B cell (primary cell): ENCODE data around the gene ZBTB11. TPM values are rescaled to one million over a fixed set of nuclear protein-coding genes. Genes with fewer than 3 reads are reported as not detected.

Experiments
- ATAC-seq: fragments of 200-7000 bp; cut with Tn5 transposase; one replicate; pipeline ENCODE4 v1.10.0; 2021; ENCODE audit warnings: low read depth, mild to moderate bottlenecking, moderate number of reproducible peaks, moderate library complexity
- CTCF ChIA-PET: fragments of 350-600 bp; sonication (Branson Sonifier 250); formaldehyde crosslinking; loops from one replicate; lab custom pipeline; 2021; ENCODE audit warnings: antibody characterized with exemption, inconsistent platforms; lab: Charles Lee
- POLR2A ChIA-PET: fragments of 350-600 bp; sonication (Branson Sonifier 250); formaldehyde crosslinking; loops from one replicate; lab custom pipeline; 2021; ENCODE audit warnings: antibody characterized with exemption; lab: Charles Lee
- DNase-seq: peaks from one replicate; pipeline ENCODE4 v3.0.0; 2013
- H2AFZ ChIP-seq: 2 replicates; pipeline ENCODE4 v1.6.1; 2012; ENCODE audit warnings: mild to moderate bottlenecking, low read depth, low read length; ENCODE audit not compliant: insufficient read depth, poor library complexity, severe bottlenecking
- H3K27ac ChIP-seq, 2 donors: 1 replicate in 1 of 2; 2 replicates in 1 of 2; pipeline ENCODE4 v1.5.1; 2012 to 2013; ENCODE audit warnings: low read length in 2 of 2, mild to moderate bottlenecking in 2 of 2, moderate library complexity in 1 of 2
- H3K27me3 ChIP-seq, 4 experiments: fragments of 200-600 bp in 1 of 4; sonication (generic) in 1 of 4; replicated peaks in 1 of 4; 1 replicate in 2 of 4; 2 replicates in 2 of 4; pipeline versions ENCODE4 v1.6.1 to v1.7.0; 2013 to 2016; ENCODE audit warnings: low read length in 3 of 4, mild to moderate bottlenecking in 2 of 4, mixed read lengths in 1 of 4, moderate library complexity in 1 of 4; ENCODE audit not compliant: insufficient read depth in 4 of 4, control insufficient read depth in 3 of 4; ENCODE audit errors: control extremely low read depth in 1 of 4
- H3K36me3 ChIP-seq, 2 experiments: replicated peaks in 1 of 2; 1 replicate in 1 of 2; 2 replicates in 1 of 2; pipeline versions ENCODE4 v1.6.1 to v1.7.1; 2013; ENCODE audit warnings: low read length in 1 of 2; ENCODE audit not compliant: insufficient read depth in 2 of 2, control insufficient read depth in 1 of 2; ENCODE audit errors: control extremely low read depth in 1 of 2, extremely low read depth in 1 of 2
- H3K4me1 ChIP-seq, 2 donors: fragments of 200-600 bp in 1 of 2; sonication (generic) in 1 of 2; 1 replicate in 1 of 2; 2 replicates in 1 of 2; pipeline versions ENCODE4 v1.5.1 to v1.6.1; 2013 to 2017; ENCODE audit warnings: low read length in 2 of 2; ENCODE audit not compliant: control insufficient read depth in 2 of 2, insufficient read depth in 2 of 2
- H3K4me2 ChIP-seq: replicated peaks from 2 replicates; pipeline ENCODE3; 2012; ENCODE audit warnings: mild to moderate bottlenecking, low read depth, low read length; ENCODE audit not compliant: poor library complexity, severe bottlenecking
- H3K4me3 ChIP-seq, 5 experiments: fragments of 200-600 bp in 1 of 5; sonication (generic) in 1 of 5; 1 replicate in 3 of 5; 2 replicates in 2 of 5; pipeline versions ENCODE4 v1.5.1 to v1.7.0; 2011 to 2016; ENCODE audit warnings: low read length in 4 of 5, mild to moderate bottlenecking in 4 of 5, low read depth in 2 of 5, control low read depth in 1 of 5, moderate library complexity in 1 of 5; ENCODE audit not compliant: insufficient read depth in 1 of 5; ENCODE audit errors: control extremely low read depth in 1 of 5, extremely low read depth in 1 of 5
- H3K79me2 ChIP-seq: fragments of 200-600 bp; sonication (generic); one replicate; pipeline ENCODE4 v1.6.0; 2016; ENCODE audit warnings: low read length; ENCODE audit not compliant: control insufficient read depth, insufficient read depth
- H3K9ac ChIP-seq: fragments of 200-600 bp; sonication (generic); 2 replicates; pipeline ENCODE4 v1.6.1; 2017; ENCODE audit warnings: mild to moderate bottlenecking, low read length, moderate library complexity
- H3K9me3 ChIP-seq, 3 donors: one replicate each; pipeline versions ENCODE4 v1.6.1 to v1.7.1; 2013; ENCODE audit warnings: low read length in 2 of 3; ENCODE audit not compliant: control insufficient read depth in 2 of 3, insufficient read depth in 1 of 3; ENCODE audit errors: control extremely low read depth in 1 of 3
- H4K20me1 ChIP-seq: 2 replicates; pipeline ENCODE4 v1.6.0; 2012; ENCODE audit warnings: mild to moderate bottlenecking, low read length; ENCODE audit not compliant: insufficient read depth, control insufficient read depth, poor library complexity, severe bottlenecking
- H3K27ac Mint-ChIP-seq: one replicate; pipeline ENCODE4 v1.8.0; 2021; ENCODE audit warnings: mixed read lengths
- H3K27me3 Mint-ChIP-seq: one replicate; pipeline ENCODE4 v1.8.0; 2021; ENCODE audit warnings: mixed read lengths
- H3K4me1 Mint-ChIP-seq: one replicate; pipeline ENCODE4 v1.8.0; 2021; ENCODE audit warnings: mixed read lengths
- H3K4me3 Mint-ChIP-seq: one replicate; pipeline ENCODE4 v1.8.0; 2021; ENCODE audit warnings: mixed read lengths
- H3K9me3 Mint-ChIP-seq: one replicate; pipeline ENCODE4 v1.8.0; 2022; ENCODE audit warnings: mixed read lengths; ENCODE audit not compliant: insufficient read depth
- EZH2 ChIP-seq: IDR thresholded peaks from 2 replicates; pipeline ENCODE4 v1.6.1; 2012; ENCODE audit warnings: borderline replicate concordance, low read depth, mild to moderate bottlenecking, moderate library complexity, low read length; ENCODE audit not compliant: insufficient read depth, poor library complexity, severe bottlenecking
- WGBS: methylation state at CpG from one replicate; pipeline ENCODE4 v1.1.5; 2013; ENCODE audit warnings: missing lambda C conversion rate; ENCODE audit not compliant: insufficient coverage; 5-methylcytosine and 5-hydroxymethylcytosine counted together
- intact Hi-C: fragments of 100-400 bp; cut with micrococcal nuclease; formaldehyde crosslinking; loops from one replicate; pipeline ENCODE4 v1.10.0; 2022
- polyA plus RNA-seq: library from polyadenylated mRNA; depleted of rRNA; stranded (reverse); fragments of >200 nt; gene quantifications from 2 replicates; pipeline ENCODE4 v1.2.3, GENCODE V29; 2012
- total RNA-seq, 2 donors: library from RNA; stranded (reverse); fragments of 120-200 nt in 1 of 2; gene quantifications; 1 replicate in 1 of 2; 2 replicates in 1 of 2; pipeline versions ENCODE4 v1.2.3 to v1.2.4, GENCODE V29; 2013 to 2022
- TF ChIP-seq, protein P1 (sequence below): fragments of 200-600 bp; IDR thresholded peaks from one replicate; pipeline ENCODE4 v1.8.0; 2022; ENCODE audit warnings: antibody characterized with exemption, mild to moderate bottlenecking

The ZBTB11 gene
- total and polyA plus RNA-seq, 2 donors (not counting 1 experiment from before 2014, with no cell fraction given), result 16.3 to 42.6 TPM

DNA sequence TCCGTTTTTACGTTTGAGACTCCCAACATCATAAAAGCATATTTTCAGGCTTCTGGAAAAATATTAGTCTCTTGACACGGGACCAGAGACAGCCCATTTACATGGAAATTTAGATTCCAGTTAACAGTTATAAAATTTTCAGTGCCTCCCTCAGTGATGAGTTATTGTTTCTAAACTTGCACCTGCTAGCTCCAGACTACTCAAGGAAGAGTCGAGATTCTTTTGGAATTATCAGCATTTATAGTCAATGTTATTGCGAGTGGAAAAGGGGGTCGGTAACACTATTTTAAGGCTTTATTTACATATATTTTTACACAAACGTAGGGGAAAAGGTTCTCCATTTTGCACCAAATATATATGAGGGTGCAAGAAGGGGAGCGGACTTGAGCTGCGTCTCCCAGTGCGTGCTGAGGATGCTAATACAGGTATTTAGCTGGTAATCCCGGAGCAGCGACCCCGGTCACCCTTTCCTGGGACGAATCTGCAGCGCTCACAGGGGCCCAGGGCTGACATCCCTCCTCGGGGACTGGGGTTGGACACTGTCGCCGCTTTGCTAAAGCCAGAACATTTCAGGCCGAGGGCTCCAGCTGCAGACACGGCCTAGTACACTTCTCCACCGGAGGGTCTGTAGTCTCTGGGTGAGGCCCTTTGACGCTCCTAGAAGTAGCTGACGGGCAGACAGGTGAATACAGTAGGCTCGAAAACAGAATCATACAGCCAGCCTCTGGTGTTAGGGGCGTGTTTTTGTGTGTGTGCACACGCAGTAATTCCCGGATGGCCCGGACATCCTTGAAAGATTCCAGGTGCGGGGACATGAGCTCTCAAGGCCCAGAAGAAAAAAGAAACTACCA, 729 bp upstream of the ZBTB11 start:
- Mint-ChIP-seq H3K27ac (peak overlapping the region; percentile 97), H3K9me3 (no peaks in the 10 kb centered on the region), H3K27me3 (no peaks in the 10 kb centered on the region), H3K4me3 (peak overlapping the region; percentile 94), H3K4me1 (peaks cover 36% of the 10 kb centered on the region)
- peak overlapping the region; percentile 96 to 98 for H3K27ac ChIP-seq
- POLR2A ChIA-PET, result interaction anchor here (1.9 to 2.9 kb wide), 3 partner anchors 8 to 172 kb away, joined by 6 to 40 read pairs (median 9); partner anchors contain the start of genes CEP97, NFKBIZ and RPL24
- H3K4me3 ChIP-seq, result peak overlapping the region; percentile 73 to 99 (median 94)
- H3K4me2 ChIP-seq, result peak overlapping the region; percentile 82
- H3K4me1 ChIP-seq, result peaks cover 17 to 21% of the 10 kb centered on the region in 2 donors
- WGBS, result 86% methylated on average over 22 of the region's 29 CpGs
- no peak for TF ChIP-seq EZH2
- TF ChIP-seq, protein P1, sequence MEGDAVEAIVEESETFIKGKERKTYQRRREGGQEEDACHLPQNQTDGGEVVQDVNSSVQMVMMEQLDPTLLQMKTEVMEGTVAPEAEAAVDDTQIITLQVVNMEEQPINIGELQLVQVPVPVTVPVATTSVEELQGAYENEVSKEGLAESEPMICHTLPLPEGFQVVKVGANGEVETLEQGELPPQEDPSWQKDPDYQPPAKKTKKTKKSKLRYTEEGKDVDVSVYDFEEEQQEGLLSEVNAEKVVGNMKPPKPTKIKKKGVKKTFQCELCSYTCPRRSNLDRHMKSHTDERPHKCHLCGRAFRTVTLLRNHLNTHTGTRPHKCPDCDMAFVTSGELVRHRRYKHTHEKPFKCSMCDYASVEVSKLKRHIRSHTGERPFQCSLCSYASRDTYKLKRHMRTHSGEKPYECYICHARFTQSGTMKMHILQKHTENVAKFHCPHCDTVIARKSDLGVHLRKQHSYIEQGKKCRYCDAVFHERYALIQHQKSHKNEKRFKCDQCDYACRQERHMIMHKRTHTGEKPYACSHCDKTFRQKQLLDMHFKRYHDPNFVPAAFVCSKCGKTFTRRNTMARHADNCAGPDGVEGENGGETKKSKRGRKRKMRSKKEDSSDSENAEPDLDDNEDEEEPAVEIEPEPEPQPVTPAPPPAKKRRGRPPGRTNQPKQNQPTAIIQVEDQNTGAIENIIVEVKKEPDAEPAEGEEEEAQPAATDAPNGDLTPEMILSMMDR, result no peak
- H3K9me3 ChIP-seq, result no peaks in the 10 kb centered on the region
- intact Hi-C loops, result loop anchor here (1.0 to 5.0 kb wide), 5 partner anchors 9 to 1417 kb away; partner anchors contain the start of genes CEP97, LNP1, RPL24 and TBC1D23
- peaks cover 27% of the 10 kb centered on the region for H4K20me1 ChIP-seq
- no peaks in the 10 kb centered on the region for H3K27me3 ChIP-seq
- CTCF ChIA-PET, result interaction anchor here (1.1 to 4.0 kb wide), 4 partner anchors 8 to 116 kb away, joined by 3 to 27 read pairs (median 12); partner anchors contain the start of genes PCNP, RPL24 and TRMT10C
- ATAC-seq (no peak), DNase-seq (peak; percentile 21)
- peaks cover 50% of the 10 kb centered on the region for H3K79me2 ChIP-seq
- H3K9ac ChIP-seq, result peak overlapping the region; percentile 97
- H3K36me3 ChIP-seq, result peaks cover 8 to 27% of the 10 kb centered on the region in 2 experiments
- H2AFZ ChIP-seq, result peak overlapping the region; percentile 88
